CD1c-positive myeloid dendritic cell (primary cell): ENCODE measurements around the gene STAB1.
A peak's percentile ranks its signal among the peaks of the same experiment; 100 is the strongest.

Experiments
- DNase-seq: peaks from one replicate; pipeline ENCODE4 v3.0.0-alpha.2; 2016; ENCODE audit errors: extremely low spot score

The STAB1 gene

GRCh38 chr3:52461874-52462273 lies 33.3 kb upstream of the STAB1 start:
- DNase-seq = no peak

- DNase-seq = peak; percentile 43
Observed at GRCh38 chr3:52463416-52463815, 31.7 kb upstream of the STAB1 start.

- no peak for DNase-seq
Observed at GRCh38 chr3:52468336-52468735, 26.8 kb upstream of the STAB1 start.

GRCh38 chr3:52469001-52469400 lies 26.1 kb upstream of the STAB1 start:
- DNase-seq = no peak

GRCh38 chr3:52470920-52471319 lies 24.2 kb upstream of the STAB1 start:
- no peak for DNase-seq

- DNase-seq = peak; percentile 81
Observed at GRCh38 chr3:52471371-52472238, 23.5 kb upstream of the STAB1 start.

GRCh38 chr3:52472239-52473000 lies 22.7 kb upstream of the STAB1 start:
- DNase-seq = peak; percentile 54

- DNase-seq = peak; percentile 29
Observed at GRCh38 chr3:52473026-52473425, 22.1 kb upstream of the STAB1 start.

- no peak for DNase-seq
Observed at GRCh38 chr3:52477076-52477795, 17.9 kb upstream of the STAB1 start.

GRCh38 chr3:52477796-52478095 lies 17.4 kb upstream of the STAB1 start:
- peak; percentile 85 for DNase-seq

- DNase-seq = no peak
Observed at GRCh38 chr3:52479037-52479876, 15.9 kb upstream of the STAB1 start.

- DNase-seq = peak; percentile 55
Observed at GRCh38 chr3:52479877-52480575, 15.1 kb upstream of the STAB1 start.

- no peak for DNase-seq
Observed at GRCh38 chr3:52480768-52481715, 14.1 kb upstream of the STAB1 start.

GRCh38 chr3:52481819-52482521 lies 13.2 kb upstream of the STAB1 start:
- DNase-seq = no peak

GRCh38 chr3:52483081-52483480 lies 12.1 kb upstream of the STAB1 start:
- DNase-seq = no peak

- DNase-seq = no peak
Observed at GRCh38 chr3:52483577-52484381, 11.4 kb upstream of the STAB1 start.

GRCh38 chr3:52484680-52485461 lies 10.3 kb upstream of the STAB1 start:
- no peak for DNase-seq
